ENCODE measurements around the gene POLR1B.
"Not testable (repeated sequence)": the region's sequence is repeated elsewhere in the genome, so short reads cannot be mapped to it uniquely, and the experiment has no call there.

The POLR1B gene, protein sequence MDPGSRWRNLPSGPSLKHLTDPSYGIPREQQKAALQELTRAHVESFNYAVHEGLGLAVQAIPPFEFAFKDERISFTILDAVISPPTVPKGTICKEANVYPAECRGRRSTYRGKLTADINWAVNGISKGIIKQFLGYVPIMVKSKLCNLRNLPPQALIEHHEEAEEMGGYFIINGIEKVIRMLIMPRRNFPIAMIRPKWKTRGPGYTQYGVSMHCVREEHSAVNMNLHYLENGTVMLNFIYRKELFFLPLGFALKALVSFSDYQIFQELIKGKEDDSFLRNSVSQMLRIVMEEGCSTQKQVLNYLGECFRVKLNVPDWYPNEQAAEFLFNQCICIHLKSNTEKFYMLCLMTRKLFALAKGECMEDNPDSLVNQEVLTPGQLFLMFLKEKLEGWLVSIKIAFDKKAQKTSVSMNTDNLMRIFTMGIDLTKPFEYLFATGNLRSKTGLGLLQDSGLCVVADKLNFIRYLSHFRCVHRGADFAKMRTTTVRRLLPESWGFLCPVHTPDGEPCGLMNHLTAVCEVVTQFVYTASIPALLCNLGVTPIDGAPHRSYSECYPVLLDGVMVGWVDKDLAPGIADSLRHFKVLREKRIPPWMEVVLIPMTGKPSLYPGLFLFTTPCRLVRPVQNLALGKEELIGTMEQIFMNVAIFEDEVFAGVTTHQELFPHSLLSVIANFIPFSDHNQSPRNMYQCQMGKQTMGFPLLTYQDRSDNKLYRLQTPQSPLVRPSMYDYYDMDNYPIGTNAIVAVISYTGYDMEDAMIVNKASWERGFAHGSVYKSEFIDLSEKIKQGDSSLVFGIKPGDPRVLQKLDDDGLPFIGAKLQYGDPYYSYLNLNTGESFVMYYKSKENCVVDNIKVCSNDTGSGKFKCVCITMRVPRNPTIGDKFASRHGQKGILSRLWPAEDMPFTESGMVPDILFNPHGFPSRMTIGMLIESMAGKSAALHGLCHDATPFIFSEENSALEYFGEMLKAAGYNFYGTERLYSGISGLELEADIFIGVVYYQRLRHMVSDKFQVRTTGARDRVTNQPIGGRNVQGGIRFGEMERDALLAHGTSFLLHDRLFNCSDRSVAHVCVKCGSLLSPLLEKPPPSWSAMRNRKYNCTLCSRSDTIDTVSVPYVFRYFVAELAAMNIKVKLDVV

DNA sequence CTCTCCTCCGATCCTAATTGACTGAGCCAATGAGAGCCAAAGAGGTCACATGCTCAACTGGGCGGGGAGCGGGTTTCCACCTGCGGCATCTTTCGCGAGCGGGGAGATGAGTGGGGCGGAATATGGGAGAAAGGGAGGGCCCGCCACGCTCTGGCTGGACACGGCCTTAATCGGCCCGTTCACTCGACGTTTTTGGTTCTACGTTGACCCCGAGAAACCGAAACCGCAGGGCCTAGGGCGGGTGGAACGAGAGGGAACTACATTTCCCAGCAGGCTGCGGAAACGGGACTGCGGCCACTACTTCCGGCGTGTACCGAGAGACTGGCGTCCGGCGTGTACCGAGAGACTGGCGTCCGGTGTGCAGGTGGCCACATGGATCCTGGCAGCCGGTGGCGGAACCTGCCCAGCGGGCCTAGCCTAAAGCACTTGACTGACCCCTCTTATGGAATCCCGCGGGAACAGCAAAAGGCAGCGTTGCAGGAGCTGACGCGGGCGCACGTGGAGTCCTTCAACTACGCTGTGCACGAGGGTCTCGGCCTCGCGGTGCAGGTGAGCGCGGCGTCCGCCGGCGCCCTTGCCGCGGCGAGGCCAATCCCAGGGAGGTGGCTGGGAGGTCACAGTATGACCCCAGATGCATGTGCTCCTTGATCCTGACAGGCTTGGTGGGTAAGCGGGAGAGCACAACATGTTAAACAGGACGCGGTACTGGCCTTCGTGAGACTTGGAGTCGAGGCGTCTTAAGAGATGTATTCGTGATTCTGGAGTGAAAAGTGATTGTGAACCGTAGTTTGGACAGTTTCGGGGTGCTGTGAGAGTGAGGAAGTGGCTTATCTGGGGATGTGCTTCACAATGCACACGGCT, at the start of gene POLR1B:
POLR1B (plus strand) TSS at position 343 of the 861 bp plus-strand sequence; CDS start at position 373, 30 bp downstream.
- peaks cover 27% of the 10 kb centered on the region for H3K4me1 Mint-ChIP-seq (ENCODE audit: low read depth)
- no peaks in the 10 kb centered on the region for H3K27me3 Mint-ChIP-seq
- no peak within 1 kb of the TSS for H3K27ac Mint-ChIP-seq
- H3K9me3 Mint-ChIP-seq (ENCODE audit: low read depth) = no peaks in the 10 kb centered on the region
- H3K4me3 Mint-ChIP-seq = no peak within 1 kb of the TSS
- H3K36me3 Mint-ChIP-seq = peaks cover 2% of the 10 kb centered on the region

DNA sequence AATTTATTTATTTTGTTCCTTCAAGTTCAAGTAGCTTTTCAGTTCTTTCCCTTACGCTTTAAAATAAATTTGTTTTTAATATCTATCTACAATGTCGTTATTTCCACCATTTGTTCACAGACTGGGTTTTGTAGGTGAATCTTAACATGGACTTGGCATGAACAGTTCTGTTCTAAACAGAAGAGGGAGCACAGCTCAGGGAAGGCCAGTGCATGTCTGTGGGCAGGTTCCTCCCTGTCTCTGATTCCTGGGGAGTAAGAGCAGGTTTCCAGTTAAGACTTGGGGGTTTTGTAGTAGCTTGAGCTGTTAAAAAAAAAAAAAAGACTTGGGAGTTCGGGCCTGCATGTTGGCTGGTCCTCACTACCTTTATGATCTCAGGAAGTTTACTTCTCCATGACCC, 49.2 kb upstream of the POLR1B start:
- Mint-ChIP-seq H3K36me3 (peaks cover 3% of the 10 kb centered on the region), H3K9me3 (ENCODE audit: low read depth) (no peaks in the 10 kb centered on the region), H3K27me3 (no peaks in the 10 kb centered on the region), H3K4me3 (no peak overlapping the region), H3K4me1 (ENCODE audit: low read depth) (no peaks in the 10 kb centered on the region), H3K27ac (no peak overlapping the region)

DNA sequence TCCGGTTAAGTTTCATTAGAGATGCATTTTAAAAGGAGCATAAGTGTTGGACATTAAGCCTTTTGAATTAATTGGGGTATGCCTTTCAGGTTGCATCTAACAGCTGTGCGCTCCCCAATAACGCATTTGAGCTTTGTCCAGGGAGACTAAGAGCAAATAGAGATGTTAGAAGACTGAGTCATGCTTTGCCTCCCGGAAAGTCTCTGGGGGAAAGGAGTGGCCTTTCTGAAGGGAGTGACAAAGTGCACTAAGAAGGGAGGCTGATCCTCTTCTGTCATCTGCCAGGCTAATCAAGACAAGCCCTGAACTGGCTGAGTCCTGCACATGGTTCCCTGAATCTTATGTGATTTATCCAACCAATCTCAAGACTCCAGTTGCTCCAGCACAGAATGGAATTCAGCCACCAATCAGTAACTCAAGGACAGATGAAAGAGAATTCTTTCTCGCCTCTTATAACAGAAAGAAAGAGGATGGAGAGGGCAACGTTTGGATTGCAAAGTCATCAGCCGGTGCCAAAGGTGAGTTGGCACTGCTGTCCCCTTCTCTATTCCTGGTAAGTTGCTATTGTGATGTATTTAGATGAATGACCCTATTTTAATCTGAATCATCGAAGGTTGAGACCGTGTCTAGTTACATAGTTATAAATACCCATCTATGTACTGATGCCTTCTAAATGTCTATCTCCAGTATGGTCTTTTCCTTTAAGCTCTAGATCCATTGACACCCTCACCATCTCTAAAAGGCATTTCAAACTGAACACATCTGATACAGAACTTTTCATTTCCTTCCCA, 48.2 kb upstream of the POLR1B start:
- Mint-ChIP-seq H3K4me3 (no peak overlapping the region), H3K9me3 (ENCODE audit: low read depth) (no peaks in the 10 kb centered on the region), H3K27me3 (no peaks in the 10 kb centered on the region), H3K36me3 (peaks cover 3% of the 10 kb centered on the region), H3K4me1 (ENCODE audit: low read depth) (no peaks in the 10 kb centered on the region), H3K27ac (no peak overlapping the region)

- no peaks in the 10 kb centered on the region for H3K4me1 Mint-ChIP-seq (ENCODE audit: low read depth)
- no peak overlapping the region for H3K27ac Mint-ChIP-seq
- H3K27me3 Mint-ChIP-seq = no peaks in the 10 kb centered on the region
- H3K36me3 Mint-ChIP-seq = peaks cover 3% of the 10 kb centered on the region
- H3K9me3 Mint-ChIP-seq (ENCODE audit: low read depth) = no peaks in the 10 kb centered on the region
- no peak overlapping the region for H3K4me3 Mint-ChIP-seq
Measured at GRCh38 chr2:112494828-112495227, 47.4 kb upstream of the POLR1B start.

DNA sequence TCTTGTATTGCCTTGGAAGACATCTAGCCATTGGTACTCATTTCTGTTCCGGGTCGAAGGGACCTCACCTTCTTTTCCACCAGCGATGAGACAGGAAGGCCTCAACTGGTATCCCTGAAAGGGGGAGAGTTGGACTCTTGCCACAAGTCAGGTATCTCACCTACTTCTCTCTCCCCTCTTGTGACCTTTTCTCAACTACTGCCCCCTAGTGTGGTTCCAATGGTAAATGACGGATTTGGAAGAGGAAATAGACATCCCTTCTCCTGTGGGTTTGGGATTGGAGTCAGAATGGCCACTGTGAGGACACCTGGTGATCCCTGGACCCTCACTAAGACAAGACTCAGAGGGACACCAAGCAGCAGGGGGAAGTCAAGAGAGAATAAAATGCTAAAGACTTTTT, 46.4 kb upstream of the POLR1B start:
- H3K9me3 Mint-ChIP-seq (ENCODE audit: low read depth); H3K4me3 Mint-ChIP-seq; H3K27me3 Mint-ChIP-seq; H3K36me3 Mint-ChIP-seq; H3K27ac Mint-ChIP-seq; H3K4me1 Mint-ChIP-seq (ENCODE audit: low read depth): not testable (repeated sequence)

DNA sequence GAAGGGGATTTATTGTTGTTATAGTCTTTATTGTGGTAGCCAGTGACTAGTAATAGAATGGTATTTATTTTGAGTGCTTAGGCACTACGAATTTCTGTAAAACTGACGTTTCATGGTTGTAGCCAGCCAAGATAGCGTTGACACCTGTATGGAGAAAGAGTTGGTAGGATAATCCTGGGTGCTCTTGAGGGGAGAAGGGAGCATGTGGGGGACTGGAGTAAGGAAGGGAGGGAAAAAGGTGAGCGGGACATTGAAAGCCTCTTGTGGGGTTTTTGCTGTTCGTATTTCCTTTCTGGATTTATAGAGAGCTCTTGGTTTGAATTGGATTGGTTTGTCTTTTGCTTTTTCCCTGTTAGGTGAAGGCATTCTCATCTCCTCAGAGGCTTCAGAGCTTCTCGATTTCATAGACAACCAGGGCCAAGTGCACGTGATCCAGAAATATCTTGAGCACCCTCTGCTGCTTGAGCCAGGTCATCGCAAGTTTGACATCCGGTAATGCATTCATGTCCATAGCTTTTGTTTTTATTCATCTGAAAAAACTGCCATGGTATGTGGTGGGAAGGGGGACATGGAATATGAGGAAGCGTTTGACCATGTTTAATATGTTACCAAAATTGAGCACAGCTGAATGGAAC, 41.3 kb upstream of the POLR1B start:
- not testable (repeated sequence) for H3K4me1 Mint-ChIP-seq (ENCODE audit: low read depth); H3K9me3 Mint-ChIP-seq (ENCODE audit: low read depth); H3K27me3 Mint-ChIP-seq; H3K36me3 Mint-ChIP-seq; H3K27ac Mint-ChIP-seq; H3K4me3 Mint-ChIP-seq

GRCh38 chr2:112509239-112509998, 32.8 kb upstream of the POLR1B start:
- not testable (repeated sequence) for H3K9me3 Mint-ChIP-seq (ENCODE audit: low read depth); H3K36me3 Mint-ChIP-seq; H3K4me1 Mint-ChIP-seq (ENCODE audit: low read depth); H3K4me3 Mint-ChIP-seq; H3K27me3 Mint-ChIP-seq; H3K27ac Mint-ChIP-seq

- H3K36me3 Mint-ChIP-seq = peaks cover 25% of the 10 kb centered on the region
- no peaks in the 10 kb centered on the region for H3K27me3 Mint-ChIP-seq
- H3K9me3 Mint-ChIP-seq (ENCODE audit: low read depth) = no peaks in the 10 kb centered on the region
- no peaks in the 10 kb centered on the region for H3K4me1 Mint-ChIP-seq (ENCODE audit: low read depth)
- no peak overlapping the region for H3K27ac Mint-ChIP-seq
- no peak overlapping the region for H3K4me3 Mint-ChIP-seq
Measured at GRCh38 chr2:112516801-112517200, 25.5 kb upstream of the POLR1B start.

DNA sequence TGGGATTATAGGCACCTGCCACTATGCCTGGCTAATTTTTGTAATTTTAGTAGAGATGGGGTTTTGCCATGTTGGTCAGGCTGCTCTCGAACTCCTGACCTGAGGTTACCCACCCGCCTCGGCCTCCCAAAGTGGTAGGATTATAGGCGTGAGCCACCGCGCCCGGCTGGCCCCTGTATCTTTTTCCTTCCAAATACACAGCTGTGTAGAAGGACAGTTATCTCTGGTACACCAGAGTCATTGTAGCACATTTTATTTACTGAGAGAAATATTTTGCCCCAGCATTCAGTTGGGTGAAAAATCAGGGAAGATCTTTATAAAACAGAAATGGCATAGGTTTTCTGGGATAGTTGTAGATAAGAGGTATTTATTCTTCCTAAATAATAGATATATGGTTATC, 23.5 kb upstream of the POLR1B start:
- Mint-ChIP-seq H3K9me3 (ENCODE audit: low read depth) (no peaks in the 10 kb centered on the region), H3K4me3 (no peak overlapping the region), H3K27ac (no peak overlapping the region), H3K27me3 (no peaks in the 10 kb centered on the region), H3K4me1 (ENCODE audit: low read depth) (no peaks in the 10 kb centered on the region), H3K36me3 (peaks cover 31% of the 10 kb centered on the region)

GRCh38 chr2:112519506-112519905, 22.8 kb upstream of the POLR1B start:
- Mint-ChIP-seq H3K9me3 (ENCODE audit: low read depth) (no peaks in the 10 kb centered on the region), H3K4me3 (no peak overlapping the region), H3K36me3 (peaks cover 35% of the 10 kb centered on the region), H3K4me1 (ENCODE audit: low read depth) (no peaks in the 10 kb centered on the region), H3K27me3 (no peaks in the 10 kb centered on the region), H3K27ac (no peak overlapping the region)

DNA sequence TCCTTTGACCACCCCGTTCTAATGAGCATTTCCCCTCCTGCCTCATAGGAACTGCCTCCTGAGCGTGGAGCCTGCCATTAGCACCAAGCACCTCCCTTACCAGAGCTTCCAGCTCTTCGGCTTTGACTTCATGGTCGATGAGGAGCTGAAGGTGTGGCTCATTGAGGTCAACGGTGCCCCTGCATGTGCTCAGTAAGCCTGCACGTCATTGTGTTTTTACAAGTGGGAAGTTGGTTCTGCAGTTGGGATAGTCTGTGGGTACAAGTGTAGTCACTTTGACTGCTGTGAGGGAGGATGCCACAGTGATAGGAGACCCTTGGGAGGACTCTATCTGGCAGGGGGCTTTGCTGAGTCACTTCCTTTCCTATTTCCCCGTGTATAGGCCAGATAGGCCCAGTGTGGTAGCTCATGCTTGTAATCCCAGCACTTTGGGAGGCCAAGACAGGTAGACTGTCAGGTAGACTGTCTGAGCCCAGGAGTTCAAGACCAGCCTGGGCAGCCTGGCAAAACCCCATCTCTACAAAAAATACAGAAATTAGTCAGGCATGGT, 22.0 kb upstream of the POLR1B start:
- Mint-ChIP-seq H3K36me3 (peaks cover 28% of the 10 kb centered on the region), H3K4me1 (ENCODE audit: low read depth) (no peaks in the 10 kb centered on the region), H3K4me3 (no peak overlapping the region), H3K27me3 (no peaks in the 10 kb centered on the region), H3K27ac (no peak overlapping the region), H3K9me3 (ENCODE audit: low read depth) (no peaks in the 10 kb centered on the region)

GRCh38 chr2:112523291-112523777, 18.9 kb upstream of the POLR1B start:
- no peaks in the 10 kb centered on the region for H3K9me3 Mint-ChIP-seq (ENCODE audit: low read depth)
- peaks cover 30% of the 10 kb centered on the region for H3K36me3 Mint-ChIP-seq

DNA sequence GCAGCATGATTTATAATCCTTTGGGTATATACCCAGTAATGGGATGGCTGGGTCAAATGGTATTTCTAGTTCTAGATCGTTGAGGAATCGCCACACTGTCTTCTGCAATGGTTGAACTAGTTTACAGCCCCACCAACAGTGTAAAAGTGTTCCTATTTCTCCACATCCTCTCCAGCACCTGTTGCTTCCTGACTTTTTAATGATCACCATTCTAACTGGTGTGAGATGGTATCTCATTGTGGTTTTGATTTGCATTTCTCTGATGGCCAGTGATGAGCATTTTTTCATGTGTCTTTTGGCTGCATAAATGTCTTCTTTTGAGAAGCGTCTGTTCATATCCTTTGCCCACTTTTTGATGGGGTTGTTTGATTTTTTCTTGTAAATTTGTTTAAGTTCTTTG, 18.0 kb upstream of the POLR1B start:
- peaks cover 28% of the 10 kb centered on the region for H3K36me3 Mint-ChIP-seq

More at GRCh38 chr2:112523291-112523777, 18.9 kb upstream of the POLR1B start:
- no peaks in the 10 kb centered on the region for H3K4me1 Mint-ChIP-seq (ENCODE audit: low read depth)
- no peak overlapping the region for H3K4me3 Mint-ChIP-seq
- no peaks in the 10 kb centered on the region for H3K27me3 Mint-ChIP-seq
- no peak overlapping the region for H3K27ac Mint-ChIP-seq

More for the DNA sequence above, 18.0 kb upstream of the POLR1B start:
- H3K27ac Mint-ChIP-seq; H3K4me1 Mint-ChIP-seq (ENCODE audit: low read depth); H3K4me3 Mint-ChIP-seq; H3K27me3 Mint-ChIP-seq; H3K9me3 Mint-ChIP-seq (ENCODE audit: low read depth): not testable (repeated sequence)
